Naive B cell (primary cell): ENCODE results near the gene MED13L. TPM values are rescaled to one million over a fixed set of nuclear protein-coding genes. Genes with fewer than 3 reads are reported as not detected.
A peak's percentile ranks its signal among the peaks of the same experiment; 100 is the strongest.

Source experiments
- ATAC-seq, 2 donors: fragments of 150-1000 bp; cut with Tn5 transposase; 2 replicates each; pipeline ENCODE4 v1.10.0; 2021; ENCODE audit warnings: low read depth in 2 of 2, mild to moderate bottlenecking in 2 of 2, moderate library complexity in 2 of 2
- DNase-seq: peaks from one replicate; pipeline ENCODE4 v3.0.0; 2022
- H3K27ac Mint-ChIP-seq, 6 donors: one replicate each; pipeline ENCODE4 v1.8.0; 2020 to 2022; ENCODE audit warnings: mild to moderate bottlenecking in 6 of 6, mixed read lengths in 6 of 6, moderate library complexity in 5 of 6, inconsistent platforms in 2 of 6
- H3K27me3 Mint-ChIP-seq, 3 donors: one replicate each; pipeline ENCODE4 v1.8.0; 2021 to 2022; ENCODE audit warnings: mixed read lengths in 3 of 3, mild to moderate bottlenecking in 1 of 3
- H3K36me3 Mint-ChIP-seq, 2 donors: one replicate each; pipeline ENCODE4 v1.8.0; 2020 to 2022; ENCODE audit warnings: mixed read lengths in 2 of 2, inconsistent platforms in 1 of 2, mild to moderate bottlenecking in 1 of 2
- H3K4me1 Mint-ChIP-seq, 3 donors: one replicate each; pipeline ENCODE4 v1.8.0; 2020 to 2022; ENCODE audit warnings: mixed read lengths in 3 of 3, inconsistent platforms in 1 of 3, mild to moderate bottlenecking in 1 of 3, moderate library complexity in 1 of 3
- H3K4me3 Mint-ChIP-seq, 8 donors: one replicate each; pipeline ENCODE4 v1.8.0; 2020 to 2022; ENCODE audit warnings: mild to moderate bottlenecking in 8 of 8, mixed read lengths in 8 of 8, moderate library complexity in 8 of 8, inconsistent platforms in 2 of 8
- H3K9me3 Mint-ChIP-seq, 7 donors: one replicate each; pipeline ENCODE4 v1.8.0; 2020 to 2022; ENCODE audit warnings: mixed read lengths in 7 of 7, mild to moderate bottlenecking in 5 of 7, inconsistent platforms in 2 of 7, moderate library complexity in 1 of 7
- polyA plus RNA-seq, 6 donors: library from polyadenylated mRNA; unstranded; fragments of 300-500 nt; fragmentation: Illumina TruSeq; gene quantifications; one replicate each; pipeline ENCODE4 v1.2.3, GENCODE V29; 2021; ENCODE audit warnings: low read depth in 6 of 6

Gene MED13L
- polyA plus RNA-seq, 6 donors from 2014 or later = 12.5 to 19.2 (median 16.2) TPM

DNA sequence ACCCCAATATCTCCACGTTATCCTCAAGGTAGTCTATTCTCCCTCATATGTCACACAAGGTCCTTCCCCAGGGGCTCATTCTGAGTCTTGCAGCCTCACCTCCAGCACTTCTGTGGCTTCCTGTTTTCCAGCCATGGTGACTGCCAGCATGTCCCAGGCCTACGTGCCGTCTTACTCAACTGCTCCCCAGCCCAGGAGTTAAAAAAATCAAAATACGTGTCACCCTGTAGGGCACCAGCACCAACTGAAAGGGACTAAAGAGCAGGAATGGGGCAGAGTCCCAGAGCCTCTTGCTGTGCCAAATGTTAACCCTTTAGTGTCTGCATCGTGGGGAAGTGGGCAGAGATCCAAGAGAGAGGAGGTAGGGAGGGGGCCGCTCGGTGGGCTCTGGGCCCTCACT is 37.0 kb upstream of the MED13L start:
- peaks cover 11 to 19% (median 14%) of the 10 kb centered on the region in 3 donors for H3K4me1 Mint-ChIP-seq
- H3K27ac Mint-ChIP-seq = peak overlapping the region in 1 of 6 donors; percentile 47
- peaks cover 0 to 5% of the 10 kb centered on the region in 2 donors for H3K36me3 Mint-ChIP-seq
- ATAC-seq (peak; percentile 20 to 38), DNase-seq (no peak)
- H3K27me3 Mint-ChIP-seq = no peaks in the 10 kb centered on the region
- peaks cover under 1 to 11% (median 2%) of the 10 kb centered on the region in 7 donors for H3K9me3 Mint-ChIP-seq
- H3K4me3 Mint-ChIP-seq = no peak overlapping the region

DNA sequence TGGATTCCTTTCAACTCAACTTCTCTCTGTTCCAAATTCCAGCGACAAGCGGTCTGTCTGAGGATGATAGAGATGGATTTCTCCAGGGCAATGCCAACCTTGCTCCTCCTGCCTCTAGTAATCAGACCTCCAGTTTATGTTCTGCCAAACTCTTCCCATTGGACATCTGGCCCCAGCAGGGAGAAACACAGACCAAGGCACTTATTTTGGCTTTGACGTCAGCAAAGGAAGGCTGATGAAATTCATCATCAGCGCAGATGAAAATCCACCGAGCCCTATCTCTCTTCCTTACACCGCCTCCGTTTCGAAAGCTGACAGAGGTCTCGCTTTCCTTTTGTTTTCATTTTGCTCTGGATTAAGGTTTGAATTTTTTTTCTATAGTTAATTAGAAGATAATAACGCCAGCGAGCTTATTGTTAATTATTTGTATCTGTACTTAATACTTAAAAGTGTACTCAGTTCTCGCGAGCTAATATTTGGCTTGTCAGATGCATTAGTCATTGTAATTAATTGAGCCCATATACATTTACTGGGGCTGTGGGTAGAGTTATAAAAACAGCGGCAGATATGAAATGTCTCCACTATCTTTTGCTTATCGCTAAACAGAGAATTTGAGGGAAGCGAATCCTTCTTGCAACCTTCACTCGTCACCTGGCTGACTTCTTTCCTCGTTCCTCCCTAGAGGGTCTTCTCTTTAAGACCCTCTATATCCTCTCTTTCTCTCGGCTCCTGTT is 35.9 kb upstream of the MED13L start:
- Mint-ChIP-seq H3K9me3 (peaks cover 4 to 15% (median 5%) of the 10 kb centered on the region in 7 donors), H3K4me3 (no peak overlapping the region), H3K27ac (peak overlapping the region in 1 of 6 donors; percentile 42), H3K27me3 (no peaks in the 10 kb centered on the region), H3K36me3 (peaks cover 0 to 9% of the 10 kb centered on the region in 2 donors), H3K4me1 (peaks cover 8 to 11% (median 9%) of the 10 kb centered on the region in 3 donors)
- ATAC-seq (no peak), DNase-seq (no peak)

DNA sequence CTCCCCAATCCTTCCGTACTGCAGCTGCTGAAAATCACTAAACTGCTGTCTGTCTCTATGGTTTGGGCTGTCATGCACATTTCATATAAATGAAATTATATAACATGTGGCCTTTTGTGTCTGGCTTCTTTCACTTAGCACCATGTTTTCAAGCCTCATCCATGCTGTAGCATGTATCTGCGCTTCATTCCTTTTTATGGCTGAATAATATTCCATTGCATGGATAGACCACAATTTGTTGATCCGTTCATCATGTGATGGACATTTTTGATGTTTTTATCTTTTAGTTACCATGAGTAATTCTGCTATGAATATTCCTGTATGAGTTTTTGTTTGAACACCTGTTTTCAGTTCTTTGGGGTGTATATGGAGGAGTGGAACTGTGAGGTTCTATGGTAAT is 32.6 kb upstream of the MED13L start:
- peaks cover 7 to 12% (median 8%) of the 10 kb centered on the region in 3 donors for H3K4me1 Mint-ChIP-seq

DNA sequence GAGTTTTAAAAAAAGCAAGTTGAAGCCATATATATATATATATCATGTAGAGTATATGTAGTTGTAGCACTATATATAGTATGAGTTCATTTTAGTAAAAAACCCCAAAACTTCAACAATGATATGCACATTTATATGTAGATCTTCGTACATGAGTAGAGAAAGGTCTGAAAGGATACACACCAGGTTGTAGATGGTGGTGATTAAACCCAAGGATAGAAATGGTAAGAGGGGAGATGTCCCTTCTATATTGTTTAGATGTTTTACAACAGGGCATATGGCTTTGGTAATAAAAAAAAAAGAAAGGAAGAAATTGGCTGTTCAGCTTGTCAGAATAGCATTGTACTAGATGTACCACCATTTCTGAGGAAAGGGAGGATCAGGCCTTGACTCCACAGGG is 31.9 kb upstream of the MED13L start:
- Mint-ChIP-seq H3K9me3 (peaks cover 4 to 15% (median 7%) of the 10 kb centered on the region in 7 donors), H3K27me3 (no peaks in the 10 kb centered on the region), H3K4me1 (peaks cover 4 to 8% (median 4%) of the 10 kb centered on the region in 3 donors), H3K4me3 (no peak overlapping the region), H3K36me3 (peaks cover 0 to 5% of the 10 kb centered on the region in 2 donors), H3K27ac (no peak overlapping the region)
- DNase-seq = no peak
- no peak for ATAC-seq

More for the DNA sequence above, 32.6 kb upstream of the MED13L start:
- Mint-ChIP-seq H3K27me3 (no peaks in the 10 kb centered on the region), H3K36me3 (peaks cover 0 to 5% of the 10 kb centered on the region in 2 donors), H3K27ac (no peak overlapping the region), H3K4me3 (no peak overlapping the region), H3K9me3 (peaks cover 4 to 15% (median 5%) of the 10 kb centered on the region in 7 donors)
- ATAC-seq (no peak), DNase-seq (no peak)

DNA sequence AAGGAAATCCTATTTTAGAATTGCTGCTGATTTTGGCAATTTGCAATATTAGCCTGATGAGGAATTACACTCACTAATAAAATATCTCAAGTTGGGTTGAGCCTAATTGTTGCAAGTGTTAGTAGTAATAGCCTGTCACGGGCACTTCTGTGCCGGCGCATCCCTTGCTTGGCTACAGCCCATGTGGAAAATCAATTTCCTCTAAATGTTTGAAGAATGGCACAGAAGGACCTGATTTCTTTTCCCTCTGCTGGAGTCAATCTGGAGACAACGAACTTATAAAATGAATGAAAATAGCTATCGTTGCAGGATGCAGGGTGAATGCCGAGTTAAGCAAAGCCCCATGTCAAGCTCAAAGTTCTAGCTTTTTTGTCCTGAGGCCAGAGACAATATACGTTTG is 31.2 kb upstream of the MED13L start:
- Mint-ChIP-seq H3K36me3 (peaks cover 0 to 5% of the 10 kb centered on the region in 2 donors), H3K4me3 (no peak overlapping the region), H3K27me3 (no peaks in the 10 kb centered on the region), H3K4me1 (peaks cover 0 to 4% (median 0%) of the 10 kb centered on the region in 3 donors), H3K27ac (no peak overlapping the region), H3K9me3 (peaks cover 4 to 15% (median 7%) of the 10 kb centered on the region in 7 donors)
- ATAC-seq = no peak
- DNase-seq = no peak

DNA sequence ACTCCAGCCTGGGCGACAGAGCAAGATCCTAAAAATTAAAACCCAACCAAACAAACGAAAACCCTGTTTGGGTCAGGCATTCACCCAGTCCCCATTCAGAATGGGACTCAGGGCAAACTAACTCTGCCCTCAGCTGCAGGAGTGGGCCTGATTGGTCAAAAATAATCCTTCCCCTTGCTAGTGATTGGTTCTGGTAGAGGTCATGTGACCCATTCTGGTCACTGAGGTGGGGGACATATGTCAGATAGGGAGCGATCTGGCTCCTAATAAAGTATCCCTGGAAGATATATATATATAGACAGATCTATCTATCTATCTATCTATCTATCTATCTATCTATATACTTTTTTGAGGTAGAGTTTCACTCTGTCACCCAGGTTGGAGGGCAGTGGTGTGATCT is 29.5 kb upstream of the MED13L start:
- no peak overlapping the region for H3K4me3 Mint-ChIP-seq
- H3K9me3 Mint-ChIP-seq = peaks cover 4 to 15% (median 7%) of the 10 kb centered on the region in 7 donors
- no peaks in the 10 kb centered on the region for H3K27me3 Mint-ChIP-seq

DNA sequence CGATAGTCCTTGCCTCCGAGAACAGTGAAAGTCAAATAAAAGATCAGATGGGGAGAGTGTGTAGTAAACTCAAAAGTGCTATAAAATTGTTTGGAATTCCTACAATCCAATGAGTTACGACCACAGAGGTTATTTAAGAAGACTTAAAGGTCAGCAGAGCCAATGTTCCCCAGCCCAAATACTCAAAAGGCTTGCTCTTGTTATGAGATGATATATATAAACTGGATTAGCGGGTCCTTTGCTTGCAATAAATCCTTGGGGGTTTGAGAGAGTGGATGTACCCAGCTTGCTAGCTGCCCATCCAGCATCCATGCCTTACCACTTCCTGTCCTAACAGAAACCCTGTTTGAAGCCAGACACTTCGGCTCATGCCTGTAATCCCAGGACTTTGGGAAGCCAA is 29.0 kb upstream of the MED13L start:
- peaks cover 0 to 5% of the 10 kb centered on the region in 2 donors for H3K36me3 Mint-ChIP-seq
- no peak overlapping the region for H3K27ac Mint-ChIP-seq
- H3K9me3 Mint-ChIP-seq = peaks cover 4 to 15% (median 7%) of the 10 kb centered on the region in 7 donors
- H3K4me3 Mint-ChIP-seq = no peak overlapping the region
- DNase-seq (no peak), ATAC-seq (no peak)
- H3K4me1 Mint-ChIP-seq = peaks cover 0 to 10% (median 4%) of the 10 kb centered on the region in 3 donors
- H3K27me3 Mint-ChIP-seq = no peaks in the 10 kb centered on the region

More for the DNA sequence above, 29.5 kb upstream of the MED13L start:
- Mint-ChIP-seq H3K4me1 (peaks cover 0 to 10% (median 4%) of the 10 kb centered on the region in 3 donors), H3K36me3 (peaks cover 0 to 5% of the 10 kb centered on the region in 2 donors), H3K27ac (no peak overlapping the region)
- ATAC-seq (no peak), DNase-seq (no peak)

DNA sequence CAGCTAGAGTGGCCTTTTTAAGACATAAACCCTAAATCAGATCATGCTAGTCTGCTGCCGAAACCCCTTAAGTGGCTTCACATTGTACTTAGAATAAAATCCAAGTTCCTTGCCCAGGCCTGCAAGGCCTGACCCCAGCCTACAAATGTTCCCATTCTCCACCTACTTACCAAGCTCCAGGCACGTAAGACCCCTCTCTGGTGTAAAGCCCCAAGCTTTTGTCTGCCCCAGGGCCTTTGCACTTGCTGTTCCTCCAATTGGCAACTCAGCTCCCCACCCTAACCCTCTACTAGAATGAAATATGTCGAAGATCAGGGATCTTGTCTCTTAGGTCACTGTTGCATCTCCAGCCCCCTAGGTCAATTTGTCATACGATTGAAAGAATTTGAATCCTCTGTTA is 27.1 kb upstream of the MED13L start:
- ATAC-seq = no peak
- H3K4me3 Mint-ChIP-seq = no peak overlapping the region
- H3K9me3 Mint-ChIP-seq = peaks cover 3 to 7% (median 4%) of the 10 kb centered on the region in 7 donors
- H3K27me3 Mint-ChIP-seq = no peaks in the 10 kb centered on the region
- H3K4me1 Mint-ChIP-seq = peaks cover 0 to 10% (median 4%) of the 10 kb centered on the region in 3 donors
- peaks cover 0 to 5% of the 10 kb centered on the region in 2 donors for H3K36me3 Mint-ChIP-seq
- H3K27ac Mint-ChIP-seq = no peak overlapping the region
- DNase-seq = no peak

DNA sequence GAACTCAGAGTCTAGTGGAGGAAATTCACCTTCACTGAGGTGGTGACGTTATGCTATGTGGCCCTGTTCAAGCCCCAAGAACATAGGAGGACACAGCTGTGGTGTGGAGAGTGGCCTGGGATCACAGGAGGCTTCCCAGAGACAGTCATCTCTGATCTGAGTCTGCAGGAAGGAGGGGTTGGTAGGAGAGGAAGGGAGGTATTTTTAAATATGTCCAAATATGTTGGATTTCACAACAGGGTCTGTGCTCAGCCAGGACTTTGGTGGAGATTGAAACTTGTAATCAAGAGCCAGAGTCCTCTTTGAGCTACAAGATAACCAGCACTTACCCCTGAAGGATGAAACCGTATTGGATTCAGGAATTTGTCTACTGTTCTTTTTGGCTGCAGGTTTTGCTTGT is 26.4 kb upstream of the MED13L start:
- Mint-ChIP-seq H3K27me3 (no peaks in the 10 kb centered on the region), H3K4me3 (peak overlapping the region in 1 of 8 donors; percentile 58), H3K27ac (peak overlapping the region in 1 of 6 donors; percentile 75), H3K9me3 (peaks cover 0 to 2% (median 0%) of the 10 kb centered on the region in 7 donors), H3K4me1 (peaks cover 0 to 16% (median 4%) of the 10 kb centered on the region in 3 donors), H3K36me3 (no peaks in the 10 kb centered on the region)
- no peak for DNase-seq
- no peak for ATAC-seq

DNA sequence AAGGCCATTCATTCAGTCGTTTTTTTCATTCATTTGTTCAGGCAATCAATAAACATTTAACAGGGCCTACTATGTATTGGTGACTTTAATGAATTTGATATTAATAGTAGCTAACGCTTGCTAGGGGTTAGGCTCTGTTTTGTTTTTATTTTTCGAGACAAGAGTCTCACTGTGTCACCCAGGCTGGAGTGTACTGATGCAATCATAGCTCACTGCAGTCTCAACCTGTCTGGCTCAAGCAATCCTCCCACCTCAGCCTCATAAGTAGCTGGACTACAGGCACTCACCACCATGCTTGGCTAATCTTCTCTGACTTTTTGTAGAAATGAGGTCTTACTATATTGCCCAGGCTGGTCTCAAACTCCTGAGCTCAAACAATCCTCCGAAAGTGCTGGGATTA is 25.6 kb upstream of the MED13L start:
- H3K4me3 Mint-ChIP-seq = no peak overlapping the region
- no peaks in the 10 kb centered on the region for H3K36me3 Mint-ChIP-seq
- peak overlapping the region in 2 of 6 donors; percentile 40 to 41 for H3K27ac Mint-ChIP-seq
- H3K9me3 Mint-ChIP-seq = peaks cover 0 to 2% (median 0%) of the 10 kb centered on the region in 7 donors
- H3K4me1 Mint-ChIP-seq = peaks cover 0 to 16% (median 4%) of the 10 kb centered on the region in 3 donors
- ATAC-seq (no peak), DNase-seq (no peak)
- H3K27me3 Mint-ChIP-seq = no peaks in the 10 kb centered on the region

DNA sequence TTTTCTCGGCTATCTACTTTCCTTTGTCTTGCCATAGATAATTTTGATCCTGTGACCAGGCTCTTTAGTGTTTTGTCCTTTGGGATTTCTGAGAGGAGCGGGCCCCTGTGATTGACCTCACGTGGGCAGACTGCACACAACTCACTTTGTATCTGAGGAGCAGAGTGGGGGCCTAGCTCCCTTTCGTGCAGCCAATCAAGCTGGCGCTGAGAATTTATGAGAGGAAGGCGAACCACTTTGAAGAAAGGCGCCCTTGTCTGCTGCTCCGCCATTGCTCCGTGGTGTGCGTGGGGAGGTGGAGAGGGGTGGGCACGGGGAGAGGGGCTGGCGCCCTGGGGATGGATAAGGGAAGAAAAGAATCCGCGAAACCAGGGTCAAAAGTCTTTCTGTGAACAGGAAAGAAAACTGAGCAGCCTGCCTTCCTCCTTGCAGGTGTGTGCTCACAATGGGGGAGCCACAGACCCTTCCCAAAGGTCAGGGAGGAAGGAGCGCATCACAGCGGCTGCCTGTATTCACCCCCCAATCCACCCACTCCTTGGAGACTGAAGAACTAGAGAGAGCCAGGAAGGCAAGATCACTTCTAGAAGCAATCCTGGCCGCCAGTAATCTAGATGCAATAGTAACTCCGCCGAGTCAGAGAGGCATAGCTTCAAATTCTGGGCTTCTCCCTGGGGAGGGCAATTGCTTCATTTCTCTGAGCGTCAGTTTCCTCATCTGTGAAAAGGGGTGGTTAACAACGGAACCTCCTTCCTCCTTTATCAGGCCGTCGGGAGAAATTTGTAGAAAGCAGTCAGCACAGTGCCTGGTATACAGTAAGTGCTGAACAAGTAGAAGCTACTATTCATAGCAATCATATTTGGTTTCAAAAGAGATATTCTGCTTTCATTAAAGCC is 24.9 kb upstream of the MED13L start:
- Mint-ChIP-seq H3K4me3 (peak overlapping the region in 1 of 8 donors; percentile 59), H3K36me3 (peaks cover 0 to 1% of the 10 kb centered on the region in 2 donors), H3K9me3 (peaks cover 0 to 2% (median 0%) of the 10 kb centered on the region in 7 donors), H3K4me1 (peaks cover 4 to 23% (median 8%) of the 10 kb centered on the region in 3 donors), H3K27me3 (no peaks in the 10 kb centered on the region), H3K27ac (peak overlapping the region in 2 of 6 donors; percentile 41 to 42)
- DNase-seq (no peak), ATAC-seq (peak; percentile 27 to 38)

DNA sequence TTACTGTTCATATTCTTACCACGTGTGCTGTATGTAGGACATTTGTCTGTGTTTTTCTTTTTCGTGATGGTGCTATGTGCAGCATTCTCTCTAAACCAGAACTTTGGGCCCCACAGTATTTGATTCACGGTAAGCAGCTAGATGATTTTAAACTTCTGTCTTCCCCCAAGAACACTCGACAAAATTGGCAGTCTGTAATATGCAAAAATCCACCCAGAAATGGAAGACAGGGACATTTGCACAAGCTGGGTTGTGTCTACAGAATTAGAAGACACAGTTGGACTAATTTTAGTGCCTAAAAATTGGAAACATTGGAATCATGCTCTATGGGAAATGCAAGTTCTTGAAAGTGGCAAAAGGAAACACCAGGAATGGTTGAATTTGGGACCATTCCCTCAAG is 24.1 kb upstream of the MED13L start:
- ATAC-seq (no peak), DNase-seq (no peak)
- H3K36me3 Mint-ChIP-seq = peaks cover 0 to 4% of the 10 kb centered on the region in 2 donors
- no peak overlapping the region for H3K4me3 Mint-ChIP-seq
- peaks cover 0 to 2% (median 0%) of the 10 kb centered on the region in 7 donors for H3K9me3 Mint-ChIP-seq
- no peak overlapping the region for H3K27ac Mint-ChIP-seq
- no peaks in the 10 kb centered on the region for H3K27me3 Mint-ChIP-seq
- H3K4me1 Mint-ChIP-seq = peaks cover 6 to 26% (median 11%) of the 10 kb centered on the region in 3 donors

DNA sequence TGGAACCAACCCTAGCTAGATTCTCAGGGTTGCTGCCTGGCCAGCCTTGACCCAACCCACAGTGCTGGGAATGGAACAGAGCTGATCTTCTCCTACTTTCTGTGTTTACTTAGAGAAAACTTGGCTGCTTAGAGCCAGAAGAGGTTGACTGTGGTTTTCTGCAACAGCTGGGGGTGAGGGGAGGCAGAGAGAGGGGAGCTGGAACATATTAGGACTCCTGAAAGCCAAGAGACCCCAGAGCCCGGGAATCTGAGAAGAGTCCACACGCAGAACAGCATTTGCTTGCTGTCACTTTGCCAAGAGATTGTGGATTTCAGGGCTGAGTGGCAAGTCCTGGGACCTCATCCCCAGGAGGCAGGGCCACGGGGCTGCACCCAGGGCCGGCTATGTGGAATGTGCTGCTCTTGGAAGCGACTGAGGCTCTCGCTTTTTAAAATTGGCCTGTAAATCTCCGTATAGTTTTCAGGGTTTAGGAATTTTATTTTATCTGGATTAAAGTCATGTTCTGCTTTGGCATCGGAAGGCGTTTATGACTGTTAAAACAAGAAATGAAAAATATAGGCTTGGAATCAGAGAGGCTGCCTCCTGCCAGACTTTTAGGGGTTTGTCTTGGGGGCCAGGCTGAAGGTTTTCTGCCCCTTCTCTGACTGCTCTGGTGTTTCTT is 22.3 kb upstream of the MED13L start:
- ATAC-seq (no peak), DNase-seq (no peak)
- H3K36me3 Mint-ChIP-seq = peaks cover 4 to 8% of the 10 kb centered on the region in 2 donors
- H3K27me3 Mint-ChIP-seq = peaks cover 0 to 9% (median 0%) of the 10 kb centered on the region in 3 donors
- H3K9me3 Mint-ChIP-seq = peaks cover 0 to 5% (median 2%) of the 10 kb centered on the region in 7 donors
- H3K27ac Mint-ChIP-seq = peak overlapping the region in 1 of 6 donors; percentile 9
- H3K4me3 Mint-ChIP-seq = no peak overlapping the region
- H3K4me1 Mint-ChIP-seq = peaks cover 6 to 22% (median 11%) of the 10 kb centered on the region in 3 donors
